Mesendoderm (in vitro differentiated cells): Measurements from ENCODE around the gene DRAP1.
A peak's percentile ranks its signal among the peaks of the same experiment; 100 is the strongest.

Experiments used
- DNase-seq: peaks from one replicate; pipeline ENCODE4 v3.0.0; 2013
- H2AK5ac ChIP-seq: 2 replicates; pipeline ENCODE4 v1.6.1; 2013; ENCODE audit warnings: low read length, inconsistent platforms
- H2BK120ac ChIP-seq: 2 replicates; pipeline ENCODE4 v1.6.1; 2013; ENCODE audit warnings: low read depth, mild to moderate bottlenecking, low read length, moderate library complexity, mixed read lengths
- H2BK15ac ChIP-seq: replicated peaks from 2 replicates; pipeline ENCODE4 v1.6.1; 2013; ENCODE audit warnings: low read depth, mild to moderate bottlenecking, moderate library complexity
- H2BK5ac ChIP-seq: 2 replicates; pipeline ENCODE4 v1.6.1; 2013; ENCODE audit warnings: low read length, inconsistent platforms
- H3K18ac ChIP-seq: 2 replicates; pipeline ENCODE4 v1.6.1; 2013; ENCODE audit warnings: mild to moderate bottlenecking, low read length, mixed read lengths
- H3K23ac ChIP-seq: one replicate; pipeline ENCODE4 v1.6.1; 2013; ENCODE audit warnings: low read length
- H3K27ac ChIP-seq: 2 replicates; pipeline ENCODE4 v1.5.1; 2013; ENCODE audit warnings: low read depth, mild to moderate bottlenecking, inconsistent platforms, low read length, moderate library complexity
- H3K27me3 ChIP-seq: 2 replicates; pipeline ENCODE4 v1.6.1; 2013; ENCODE audit warnings: low read length, control low read depth, mild to moderate bottlenecking, inconsistent platforms; ENCODE audit not compliant: insufficient read depth, poor library complexity
- H3K36me3 ChIP-seq: 2 replicates; pipeline ENCODE4 v1.6.1; 2013; ENCODE audit warnings: low read length, inconsistent platforms; ENCODE audit not compliant: control insufficient read depth, insufficient read depth
- H3K4ac ChIP-seq: one replicate; pipeline ENCODE4 v1.6.1; 2013; ENCODE audit warnings: low read depth, mild to moderate bottlenecking, low read length, moderate library complexity
- H3K4me1 ChIP-seq: 2 replicates; pipeline ENCODE4 v1.6.1; 2013; ENCODE audit warnings: low read depth, low read length, inconsistent platforms; ENCODE audit not compliant: control insufficient read depth
- H3K4me2 ChIP-seq: 2 replicates; pipeline ENCODE4 v1.6.1; 2013; ENCODE audit warnings: low read length
- H3K4me3 ChIP-seq: 2 replicates; pipeline ENCODE4 v1.5.1; 2013; ENCODE audit warnings: mild to moderate bottlenecking, low read length
- H3K56ac ChIP-seq: one replicate; pipeline ENCODE4 v1.6.1; 2013; ENCODE audit warnings: low read length
- H3K79me1 ChIP-seq: 2 replicates; pipeline ENCODE4 v1.6.1; 2013; ENCODE audit warnings: low read length, inconsistent platforms
- H3K79me2 ChIP-seq: 2 replicates; pipeline ENCODE4 v1.6.1; 2013; ENCODE audit warnings: mild to moderate bottlenecking, low read length; ENCODE audit not compliant: control insufficient read depth, insufficient read depth
- H3K9ac ChIP-seq: 2 replicates; pipeline ENCODE4 v1.6.1; 2013; ENCODE audit warnings: low read length, inconsistent platforms
- H4K5ac ChIP-seq: one replicate; pipeline ENCODE4 v1.6.1; 2013; ENCODE audit warnings: low read length
- H4K8ac ChIP-seq: one replicate; pipeline ENCODE4 v1.6.1; 2013; ENCODE audit warnings: low read depth, mild to moderate bottlenecking, control low read depth, low read length, moderate library complexity
- WGBS: extraction: QIAGEN DNeasy Blood & Tissue Kit; methylation state at CpG from one replicate; pipeline ENCODE4 v1.1.7; 2013; ENCODE audit warnings: low lambda C conversion rate, missing lambda C conversion rate; ENCODE audit not compliant: insufficient coverage; ENCODE audit errors: extremely low coverage; 5-methylcytosine and 5-hydroxymethylcytosine counted together

The DRAP1 gene

DNA sequence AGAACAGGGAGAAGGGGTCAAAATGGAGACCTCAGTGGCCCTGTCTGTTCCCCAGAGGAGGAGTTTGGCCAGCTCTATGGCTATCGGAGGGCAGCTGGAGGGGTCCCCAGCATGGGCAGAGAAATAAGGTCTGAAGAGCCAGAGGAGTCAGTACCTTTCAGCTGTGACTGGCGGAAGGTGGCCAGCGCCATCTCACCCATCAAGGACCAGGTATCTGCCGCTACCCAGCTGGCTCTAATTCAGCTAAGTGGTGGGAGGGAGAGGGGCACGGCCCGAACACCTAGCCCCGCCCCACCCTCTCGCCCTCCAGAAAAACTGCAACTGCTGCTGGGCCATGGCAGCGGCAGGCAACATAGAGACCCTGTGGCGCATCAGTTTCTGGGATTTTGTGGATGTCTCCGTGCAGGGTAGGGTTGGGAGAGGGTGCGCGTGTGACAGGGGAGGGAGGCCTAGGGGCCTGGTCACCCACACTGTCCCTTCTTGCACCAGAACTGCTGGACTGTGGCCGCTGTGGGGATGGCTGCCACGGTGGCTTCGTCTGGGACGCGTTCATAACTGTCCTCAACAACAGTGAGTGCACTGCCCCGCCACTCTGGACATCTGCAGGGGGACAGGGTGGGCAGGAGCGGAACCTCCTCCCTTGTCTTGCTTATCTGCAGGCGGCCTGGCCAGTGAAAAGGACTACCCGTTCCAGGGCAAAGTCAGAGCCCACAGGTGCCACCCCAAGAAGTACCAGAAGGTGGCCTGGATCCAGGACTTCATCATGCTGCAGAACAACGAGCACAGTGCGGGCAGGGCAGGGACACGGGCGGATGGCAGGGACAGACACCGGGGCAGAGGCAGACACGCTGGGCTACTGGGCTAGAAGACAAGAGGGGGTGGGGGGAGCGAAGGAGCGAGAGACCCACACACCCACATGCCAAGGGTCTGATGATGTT, 36.8 kb upstream of the DRAP1 start:
- H3K79me2 ChIP-seq: peaks cover 1% of the 10 kb centered on the region
- H2AK5ac ChIP-seq: no peak overlapping the region
- peaks cover 5% of the 10 kb centered on the region for H3K79me1 ChIP-seq
- no peak overlapping the region for H4K8ac ChIP-seq
- H3K56ac ChIP-seq: no peak overlapping the region
- no peak overlapping the region for H3K18ac ChIP-seq
- H2BK5ac ChIP-seq: no peak overlapping the region
- no peak overlapping the region for H3K9ac ChIP-seq
- no peak overlapping the region for H4K5ac ChIP-seq
- no peak overlapping the region for H3K27ac ChIP-seq
- H3K4me1 ChIP-seq: peaks cover under 1% of the 10 kb centered on the region
- H3K4me3 ChIP-seq: no peak overlapping the region
- peaks cover 14% of the 10 kb centered on the region for H3K36me3 ChIP-seq
- H3K4me2 ChIP-seq: no peak overlapping the region
- no peak overlapping the region for H3K23ac ChIP-seq
- WGBS: no CpG with 5 or more reads among the region's 30 CpGs
- no peak overlapping the region for H3K4ac ChIP-seq
- H2BK15ac ChIP-seq: no peak overlapping the region
- H2BK120ac ChIP-seq: no peak overlapping the region
- DNase-seq: no peak
- H3K27me3 ChIP-seq: no peaks in the 10 kb centered on the region

DNA sequence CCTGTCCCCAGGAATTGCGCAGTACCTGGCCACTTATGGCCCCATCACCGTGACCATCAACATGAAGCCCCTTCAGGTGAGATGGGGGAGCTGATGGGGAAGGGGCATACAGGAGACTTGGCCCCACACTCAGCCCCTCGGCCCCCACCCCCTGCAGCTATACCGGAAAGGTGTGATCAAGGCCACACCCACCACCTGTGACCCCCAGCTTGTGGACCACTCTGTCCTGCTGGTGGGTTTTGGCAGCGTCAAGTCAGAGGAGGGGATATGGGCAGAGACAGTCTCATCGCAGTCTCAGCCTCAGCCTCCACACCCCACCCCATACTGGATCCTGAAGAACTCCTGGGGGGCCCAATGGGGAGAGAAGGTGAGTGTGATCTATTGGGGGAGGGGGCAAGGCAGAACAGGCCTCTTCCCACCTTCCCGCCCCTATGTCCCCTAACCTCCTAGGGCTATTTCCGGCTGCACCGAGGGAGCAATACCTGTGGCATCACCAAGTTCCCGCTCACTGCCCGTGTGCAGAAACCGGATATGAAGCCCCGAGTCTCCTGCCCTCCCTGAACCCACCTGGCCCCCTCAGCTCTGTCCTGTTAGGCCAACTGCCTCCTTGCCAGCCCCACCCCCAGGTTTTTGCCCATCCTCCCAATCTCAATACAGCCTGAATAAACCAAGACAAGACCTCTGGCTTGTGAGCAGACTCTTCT, 36.0 kb upstream of the DRAP1 start:
- no peak overlapping the region for H4K5ac ChIP-seq
- WGBS: no CpG with 5 or more reads among the region's 13 CpGs

GRCh38 chr11:65883786-65884715, 35.2 kb upstream of the DRAP1 start:
- Histone ChIP-seq H3K36me3 (peaks cover 14% of the 10 kb centered on the region), H2BK5ac (no peak overlapping the region), H2AK5ac (no peak overlapping the region), H2BK120ac (no peak overlapping the region), H3K9ac (no peak overlapping the region), H4K5ac (no peak overlapping the region), H3K56ac (no peak overlapping the region), H3K18ac (no peak overlapping the region), H3K79me1 (peaks cover 9% of the 10 kb centered on the region), H3K27me3 (no peaks in the 10 kb centered on the region), H3K27ac (no peak overlapping the region), H4K8ac (no peak overlapping the region), H3K4me2 (no peak overlapping the region), H3K4me3 (no peak overlapping the region), H3K23ac (no peak overlapping the region), H3K4ac (no peak overlapping the region), H3K4me1 (peaks cover 4% of the 10 kb centered on the region), H3K79me2 (peaks cover 3% of the 10 kb centered on the region), H2BK15ac (no peak overlapping the region)
- DNase-seq: no peak
- WGBS: no CpG with 5 or more reads among the region's 28 CpGs

More for the DNA sequence above, 36.0 kb upstream of the DRAP1 start:
- Histone ChIP-seq H3K27ac (no peak overlapping the region), H2BK15ac (no peak overlapping the region), H3K79me2 (peaks cover 3% of the 10 kb centered on the region), H3K36me3 (peaks cover 14% of the 10 kb centered on the region), H2BK5ac (no peak overlapping the region), H3K4me1 (peaks cover 3% of the 10 kb centered on the region), H3K79me1 (peaks cover 9% of the 10 kb centered on the region), H3K9ac (no peak overlapping the region), H3K23ac (no peak overlapping the region), H3K4ac (no peak overlapping the region), H3K18ac (no peak overlapping the region), H2BK120ac (no peak overlapping the region), H3K56ac (no peak overlapping the region), H3K4me3 (no peak overlapping the region), H3K27me3 (no peaks in the 10 kb centered on the region), H2AK5ac (no peak overlapping the region), H3K4me2 (no peak overlapping the region), H4K8ac (no peak overlapping the region)
- no peak for DNase-seq

DNA sequence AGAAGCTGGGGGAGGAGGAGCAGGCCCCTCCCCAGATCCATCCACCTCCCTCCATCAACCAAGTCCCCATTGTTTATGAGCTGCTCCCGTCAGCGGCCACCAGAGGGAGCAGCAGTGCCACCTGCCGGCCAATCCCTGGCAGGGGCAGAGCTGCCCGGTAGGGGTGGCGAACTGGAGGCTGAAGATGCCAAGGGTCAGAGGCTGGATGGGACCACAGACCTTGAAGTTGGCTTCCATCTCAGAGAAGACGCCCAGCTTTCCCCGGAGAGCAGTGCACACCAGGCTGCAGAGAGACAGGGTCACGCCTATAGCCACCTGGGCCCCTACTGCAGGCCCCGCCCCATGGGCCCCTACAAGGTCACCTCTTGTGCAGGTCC, 34.5 kb upstream of the DRAP1 start:
- no peak overlapping the region for H3K56ac ChIP-seq
- H3K4me1 ChIP-seq: peaks cover 6% of the 10 kb centered on the region
- H3K27ac ChIP-seq: no peak overlapping the region
- H3K18ac ChIP-seq: no peak overlapping the region
- H4K8ac ChIP-seq: no peak overlapping the region
- no peak overlapping the region for H3K23ac ChIP-seq
- H2BK15ac ChIP-seq: no peak overlapping the region
- no peak overlapping the region for H3K9ac ChIP-seq
- H2BK5ac ChIP-seq: no peak overlapping the region
- H3K79me2 ChIP-seq: peaks cover 3% of the 10 kb centered on the region
- no CpG with 5 or more reads among the region's 9 CpGs for WGBS
- no peak overlapping the region for H3K4ac ChIP-seq
- H3K27me3 ChIP-seq: no peaks in the 10 kb centered on the region
- DNase-seq: peak; percentile 83
- no peak overlapping the region for H4K5ac ChIP-seq
- H2AK5ac ChIP-seq: no peak overlapping the region
- H3K36me3 ChIP-seq: peaks cover 14% of the 10 kb centered on the region
- no peak overlapping the region for H3K4me3 ChIP-seq
- no peak overlapping the region for H3K4me2 ChIP-seq
- peaks cover 9% of the 10 kb centered on the region for H3K79me1 ChIP-seq
- no peak overlapping the region for H2BK120ac ChIP-seq

DNA sequence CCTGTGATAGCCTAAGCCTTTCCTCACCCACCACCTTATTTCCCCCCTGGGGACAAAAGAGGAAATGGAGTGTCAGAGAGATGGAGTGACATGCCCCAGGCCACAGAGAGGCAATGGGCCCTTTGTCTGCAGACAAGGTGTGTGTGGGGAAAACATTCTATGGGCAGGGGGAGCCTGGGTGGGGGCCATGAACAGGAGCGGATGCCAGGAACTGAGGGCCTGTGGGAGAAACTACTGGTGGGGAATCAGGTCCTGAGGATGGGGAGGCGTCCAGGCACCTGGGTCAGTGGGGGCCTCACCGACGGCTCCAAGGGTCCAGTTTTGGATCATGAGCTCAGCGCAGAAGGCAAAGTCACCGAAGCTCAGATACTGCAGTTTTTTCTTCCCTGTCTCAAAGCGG, 34.0 kb upstream of the DRAP1 start:
- Histone ChIP-seq H3K18ac (no peak overlapping the region), H2AK5ac (no peak overlapping the region), H4K8ac (no peak overlapping the region), H3K4me2 (no peak overlapping the region), H3K56ac (no peak overlapping the region), H3K79me2 (peaks cover 3% of the 10 kb centered on the region), H3K9ac (no peak overlapping the region), H3K79me1 (peaks cover 9% of the 10 kb centered on the region), H3K36me3 (peaks cover 14% of the 10 kb centered on the region), H3K23ac (no peak overlapping the region), H3K27ac (no peak overlapping the region), H2BK15ac (no peak overlapping the region), H3K27me3 (no peaks in the 10 kb centered on the region), H2BK5ac (no peak overlapping the region), H3K4me1 (peaks cover 6% of the 10 kb centered on the region), H3K4ac (no peak overlapping the region), H3K4me3 (no peak overlapping the region), H4K5ac (no peak overlapping the region), H2BK120ac (no peak overlapping the region)
- WGBS: no CpG with 5 or more reads among the region's 7 CpGs
- no peak for DNase-seq
